Endodermal cell (in vitro differentiated cells): ENCODE results near the gene ULBP2. TPM values are rescaled to one million over a fixed set of nuclear protein-coding genes. Genes with fewer than 3 reads are reported as not detected.

ENCODE experiments used
- DNase-seq: peaks from one replicate; pipeline ENCODE4 v3.0.0-alpha.2; 2017
- H3K27ac ChIP-seq: 2 replicates; pipeline ENCODE4 v1.5.1; 2013; ENCODE audit warnings: mild to moderate bottlenecking, low read depth, low read length, moderate library complexity
- H3K27me3 ChIP-seq: 2 replicates; pipeline ENCODE4 v1.6.1; 2013; ENCODE audit warnings: mild to moderate bottlenecking, low read length, moderate library complexity; ENCODE audit not compliant: insufficient read depth, control insufficient read depth, poor library complexity, severe bottlenecking
- H3K36me3 ChIP-seq: 2 replicates; pipeline ENCODE4 v1.7.0; 2013; ENCODE audit warnings: mild to moderate bottlenecking, low read length, moderate library complexity; ENCODE audit not compliant: control insufficient read depth, insufficient read depth
- H3K4me1 ChIP-seq: one replicate; pipeline ENCODE4 v1.7.0; 2013; ENCODE audit warnings: low read length; ENCODE audit not compliant: control insufficient read depth, insufficient read depth
- H3K4me3 ChIP-seq: 2 replicates; pipeline ENCODE4 v1.5.1; 2013; ENCODE audit warnings: mild to moderate bottlenecking, low read length, moderate library complexity
- H3K9ac ChIP-seq: 2 replicates; pipeline ENCODE4 v1.6.1; 2013; ENCODE audit warnings: mild to moderate bottlenecking, low read length, moderate library complexity; ENCODE audit not compliant: poor library complexity, severe bottlenecking; ENCODE audit errors: extremely low read depth
- H3K9me3 ChIP-seq: 2 replicates; pipeline ENCODE4 v1.6.1; 2013; ENCODE audit warnings: mild to moderate bottlenecking, low read length, moderate library complexity; ENCODE audit not compliant: control insufficient read depth
- H3K27ac Mint-ChIP-seq: 2 replicates; pipeline ENCODE4 v1.8.0; 2020; ENCODE audit warnings: mixed read lengths
- H3K27me3 Mint-ChIP-seq: 2 replicates; pipeline ENCODE4 v1.8.0; 2021; ENCODE audit warnings: mild to moderate bottlenecking, mixed read lengths; ENCODE audit not compliant: insufficient read depth
- H3K36me3 Mint-ChIP-seq: 2 replicates; pipeline ENCODE4 v1.8.0; 2020; ENCODE audit warnings: low read depth, mixed read lengths
- H3K4me1 Mint-ChIP-seq: 2 replicates; pipeline ENCODE4 v1.8.0; 2020; ENCODE audit warnings: mixed read lengths
- H3K4me3 Mint-ChIP-seq: 2 replicates; pipeline ENCODE4 v1.8.0; 2020; ENCODE audit warnings: mild to moderate bottlenecking, moderate library complexity, mixed read lengths
- H3K9me3 Mint-ChIP-seq: 2 replicates; pipeline ENCODE4 v1.8.0; 2020; ENCODE audit warnings: mild to moderate bottlenecking, mixed read lengths
- WGBS, 2 experiments: methylation state at CpG; one replicate each; pipeline versions ENCODE4 v1.1.5 to v1.1.7; 2013; ENCODE audit warnings: missing lambda C conversion rate in 2 of 2, mixed read lengths in 1 of 2; ENCODE audit not compliant: insufficient coverage in 1 of 2, insufficient read length in 1 of 2; 5-methylcytosine and 5-hydroxymethylcytosine counted together
- total RNA-seq, 2 donors: library from RNA; stranded (reverse); fragmentation: NEBNext Ultra II Directional in 1 of 2; extraction: Animal tissue kit (Norgen Biotek cat#: 25700) in 1 of 2; gene quantifications; 2 replicates in 1 of 2; 3 replicates in 1 of 2; pipeline ENCODE4 v1.2.1, GENCODE V29; 2021
- TF ChIP-seq, protein P1 (sequence below): fragments of 200-600 bp; sonication (generic); conservative IDR thresholded peaks from 2 replicates; pipeline ENCODE4 v1.5.0; 2021; ENCODE audit warnings: antibody characterized with exemption, mild to moderate bottlenecking

Gene ULBP2
- total RNA-seq, 2 donors from 2014 or later = 0.20 TPM; not detected in 1

DNA sequence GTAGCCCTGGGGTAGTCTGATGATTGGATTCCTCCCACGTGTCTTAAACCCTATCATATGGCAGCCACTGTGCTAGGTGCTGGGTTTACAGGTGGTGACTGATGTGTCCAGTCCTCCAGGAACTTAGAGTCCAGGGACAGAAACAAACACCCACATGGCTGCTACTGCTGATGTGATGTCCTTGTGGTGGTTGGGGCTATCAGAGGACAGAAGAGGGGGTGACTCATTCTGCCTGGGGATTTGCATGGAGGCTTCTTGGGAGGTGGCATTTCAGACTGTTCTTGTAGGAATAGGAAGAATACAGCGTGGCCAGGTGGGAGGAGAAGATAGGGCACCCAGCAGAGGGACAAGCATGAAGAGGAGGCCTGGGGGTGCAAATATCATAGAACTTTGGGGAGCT, 28.7 kb upstream of the ULBP2 start:
- Mint-ChIP-seq H3K4me1 (no peaks in the 10 kb centered on the region), H3K4me3 (no peak overlapping the region), H3K27ac (no peak overlapping the region), H3K36me3 (no peaks in the 10 kb centered on the region), H3K27me3 (peaks cover 63% of the 10 kb centered on the region), H3K9me3 (peaks cover 27% of the 10 kb centered on the region)
- TF ChIP-seq, protein P1, sequence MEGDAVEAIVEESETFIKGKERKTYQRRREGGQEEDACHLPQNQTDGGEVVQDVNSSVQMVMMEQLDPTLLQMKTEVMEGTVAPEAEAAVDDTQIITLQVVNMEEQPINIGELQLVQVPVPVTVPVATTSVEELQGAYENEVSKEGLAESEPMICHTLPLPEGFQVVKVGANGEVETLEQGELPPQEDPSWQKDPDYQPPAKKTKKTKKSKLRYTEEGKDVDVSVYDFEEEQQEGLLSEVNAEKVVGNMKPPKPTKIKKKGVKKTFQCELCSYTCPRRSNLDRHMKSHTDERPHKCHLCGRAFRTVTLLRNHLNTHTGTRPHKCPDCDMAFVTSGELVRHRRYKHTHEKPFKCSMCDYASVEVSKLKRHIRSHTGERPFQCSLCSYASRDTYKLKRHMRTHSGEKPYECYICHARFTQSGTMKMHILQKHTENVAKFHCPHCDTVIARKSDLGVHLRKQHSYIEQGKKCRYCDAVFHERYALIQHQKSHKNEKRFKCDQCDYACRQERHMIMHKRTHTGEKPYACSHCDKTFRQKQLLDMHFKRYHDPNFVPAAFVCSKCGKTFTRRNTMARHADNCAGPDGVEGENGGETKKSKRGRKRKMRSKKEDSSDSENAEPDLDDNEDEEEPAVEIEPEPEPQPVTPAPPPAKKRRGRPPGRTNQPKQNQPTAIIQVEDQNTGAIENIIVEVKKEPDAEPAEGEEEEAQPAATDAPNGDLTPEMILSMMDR = no peak
- H3K4me3 ChIP-seq = no peak overlapping the region
- no peaks in the 10 kb centered on the region for H3K4me1 ChIP-seq
- H3K9ac ChIP-seq = no peak overlapping the region
- 58 to 69% methylated on average over 2 of the region's 2 CpGs for WGBS, 2 experiments
- H3K27ac ChIP-seq = no peak overlapping the region
- DNase-seq = peak; percentile 31
- H3K27me3 ChIP-seq = peaks cover 29% of the 10 kb centered on the region
- no peaks in the 10 kb centered on the region for H3K9me3 ChIP-seq
- no peaks in the 10 kb centered on the region for H3K36me3 ChIP-seq

- H3K27ac Mint-ChIP-seq = no peak overlapping the region
- WGBS, 2 experiments = 72 to 76% methylated on average over 9 of the region's 9 CpGs
- H3K27me3 Mint-ChIP-seq = peaks cover 68% of the 10 kb centered on the region
- Histone ChIP-seq H3K27ac (no peak overlapping the region), H3K9ac (no peak overlapping the region), H3K36me3 (no peaks in the 10 kb centered on the region), H3K27me3 (peaks cover 35% of the 10 kb centered on the region), H3K4me1 (no peaks in the 10 kb centered on the region), H3K4me3 (no peak overlapping the region), H3K9me3 (no peaks in the 10 kb centered on the region)
- peaks cover 21% of the 10 kb centered on the region for H3K9me3 Mint-ChIP-seq
- no peaks in the 10 kb centered on the region for H3K4me1 Mint-ChIP-seq
- TF ChIP-seq, protein P1 = no peak
- no peaks in the 10 kb centered on the region for H3K36me3 Mint-ChIP-seq
- no peak overlapping the region for H3K4me3 Mint-ChIP-seq
- DNase-seq = peak; percentile 20
Observed at GRCh38 chr6:149913540-149914240, 28.1 kb upstream of the ULBP2 start.

DNA sequence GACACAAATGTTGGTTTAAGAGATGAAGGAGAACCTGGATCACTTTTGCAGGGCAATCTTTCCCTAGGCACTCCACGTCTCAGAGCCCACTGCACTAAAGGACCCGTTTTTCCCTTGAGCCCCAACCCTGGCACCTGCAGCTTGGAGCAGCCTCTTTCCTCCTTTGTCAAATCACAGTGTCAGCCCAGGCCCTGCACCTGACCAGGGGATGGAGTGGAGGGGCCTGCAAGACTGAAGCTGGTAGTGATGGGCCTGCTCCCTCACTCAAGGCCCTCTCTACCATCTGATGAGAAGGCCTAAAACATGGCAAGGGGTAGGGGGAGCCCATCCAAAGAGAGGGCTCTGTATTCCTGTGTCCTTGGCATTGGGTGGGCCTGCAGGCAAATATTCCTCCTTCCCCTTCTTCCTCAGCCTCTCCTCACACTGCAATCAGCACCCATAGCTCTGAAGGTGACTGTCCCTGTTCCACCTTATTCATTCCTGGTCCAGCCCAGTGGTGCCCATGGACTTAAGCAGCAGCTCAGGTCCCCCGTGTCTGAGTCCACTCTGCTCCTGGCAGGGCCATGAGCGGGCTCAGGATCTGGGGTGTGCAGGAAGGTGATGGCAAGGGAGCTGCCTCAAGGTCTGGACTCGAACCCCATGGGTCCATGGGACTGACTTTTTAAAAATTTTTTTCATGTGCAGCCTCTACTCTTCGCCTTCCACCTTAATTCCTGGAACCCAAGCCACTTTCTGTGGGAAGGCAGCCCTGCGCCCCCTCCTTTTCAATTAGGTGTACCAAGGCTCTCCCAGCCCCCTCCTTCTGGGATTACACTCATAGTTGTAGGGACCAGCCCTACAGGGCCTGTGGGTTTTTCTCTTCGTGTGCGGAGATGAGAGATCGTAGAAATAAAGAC, 25.6 kb upstream of the ULBP2 start:
- peak; percentile 22 for DNase-seq
- no peak overlapping the region for H3K9ac ChIP-seq
- H3K9me3 Mint-ChIP-seq = no peaks in the 10 kb centered on the region
- no peak overlapping the region for H3K27ac Mint-ChIP-seq
- 85 to 97% methylated on average over 8 to 10 of the region's 10 CpGs for WGBS, 2 experiments
- H3K4me3 Mint-ChIP-seq = no peak overlapping the region
- H3K27me3 Mint-ChIP-seq = peaks cover 79% of the 10 kb centered on the region
- H3K27me3 ChIP-seq = peaks cover 60% of the 10 kb centered on the region
- H3K27ac ChIP-seq = no peak overlapping the region
- H3K4me1 Mint-ChIP-seq = no peaks in the 10 kb centered on the region
- H3K36me3 ChIP-seq = no peaks in the 10 kb centered on the region
- no peaks in the 10 kb centered on the region for H3K4me1 ChIP-seq
- TF ChIP-seq, protein P1 = no peak
- no peaks in the 10 kb centered on the region for H3K9me3 ChIP-seq
- no peaks in the 10 kb centered on the region for H3K36me3 Mint-ChIP-seq
- no peak overlapping the region for H3K4me3 ChIP-seq
